ENCODE results near the gene DNASE1.

The DNASE1 gene

DNA sequence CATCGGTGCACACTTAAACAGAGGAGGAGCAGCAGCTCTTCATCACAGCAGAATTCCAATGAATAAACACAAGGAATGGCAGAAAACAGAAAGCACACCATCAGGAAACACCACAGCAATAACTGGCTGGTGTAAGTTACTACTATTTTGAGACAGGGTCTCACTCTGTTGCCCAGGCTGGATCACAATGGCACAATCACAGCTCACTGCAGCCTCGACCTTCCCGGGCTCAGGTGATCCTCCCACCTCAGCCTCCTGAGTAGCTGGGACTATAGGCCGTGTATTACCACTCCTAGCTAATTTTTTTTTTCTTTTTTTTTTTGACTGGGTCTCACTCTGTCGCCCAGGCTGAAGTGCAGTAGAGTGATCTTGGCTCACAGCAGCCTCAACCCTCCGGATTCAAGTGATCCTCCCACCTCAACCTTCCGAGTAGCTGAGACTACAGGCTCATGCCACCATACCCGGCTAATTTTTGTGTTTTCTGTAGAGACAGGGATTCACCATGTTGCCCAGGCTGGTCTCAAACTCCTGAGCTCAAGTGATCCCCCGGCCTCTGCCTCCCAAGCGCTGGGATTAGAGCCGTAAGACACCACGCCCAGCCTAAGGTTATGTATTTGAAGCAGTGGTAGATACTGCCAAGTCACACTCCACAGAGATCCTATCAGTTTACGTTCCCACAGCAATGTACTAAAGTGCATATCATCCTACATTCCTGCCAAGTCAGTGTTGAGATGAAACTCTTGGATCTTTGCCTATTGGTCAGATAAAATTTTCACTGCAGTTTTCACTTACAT is 42.1 kb downstream of the DNASE1 start:
- Histone ChIP-seq H3K4me2 (ENCODE audit: low read length) (peak overlapping the region; percentile 43; the same call in 1 of the 2 replicates), H2AFZ (ENCODE audit: low read depth, low read length) (no peak overlapping the region), H3K79me2 (ENCODE audit: low read length) (peaks cover 87% of the 10 kb centered on the region), H3K4me1 (ENCODE audit: low read length) (peaks cover 16% of the 10 kb centered on the region), H3K9ac (ENCODE audit: low read length) (no peak overlapping the region), H3K27me3 (ENCODE audit: low read depth, low read length) (no peaks in the 10 kb centered on the region), H3K36me3 (replicated peaks; ENCODE audit: low read depth, low read length) (peaks cover 15% of the 10 kb centered on the region), H4K20me1 (ENCODE audit: insufficient read depth, low read length) (peaks cover 7% of the 10 kb centered on the region), H3K9me3 (ENCODE audit: insufficient read depth, low read length) (no peaks in the 10 kb centered on the region), H3K4me3 (ENCODE audit: low read length) (no peak overlapping the region), H3K27ac (ENCODE audit: low read length) (no peak overlapping the region)
- TF ChIP-seq, protein P1, sequence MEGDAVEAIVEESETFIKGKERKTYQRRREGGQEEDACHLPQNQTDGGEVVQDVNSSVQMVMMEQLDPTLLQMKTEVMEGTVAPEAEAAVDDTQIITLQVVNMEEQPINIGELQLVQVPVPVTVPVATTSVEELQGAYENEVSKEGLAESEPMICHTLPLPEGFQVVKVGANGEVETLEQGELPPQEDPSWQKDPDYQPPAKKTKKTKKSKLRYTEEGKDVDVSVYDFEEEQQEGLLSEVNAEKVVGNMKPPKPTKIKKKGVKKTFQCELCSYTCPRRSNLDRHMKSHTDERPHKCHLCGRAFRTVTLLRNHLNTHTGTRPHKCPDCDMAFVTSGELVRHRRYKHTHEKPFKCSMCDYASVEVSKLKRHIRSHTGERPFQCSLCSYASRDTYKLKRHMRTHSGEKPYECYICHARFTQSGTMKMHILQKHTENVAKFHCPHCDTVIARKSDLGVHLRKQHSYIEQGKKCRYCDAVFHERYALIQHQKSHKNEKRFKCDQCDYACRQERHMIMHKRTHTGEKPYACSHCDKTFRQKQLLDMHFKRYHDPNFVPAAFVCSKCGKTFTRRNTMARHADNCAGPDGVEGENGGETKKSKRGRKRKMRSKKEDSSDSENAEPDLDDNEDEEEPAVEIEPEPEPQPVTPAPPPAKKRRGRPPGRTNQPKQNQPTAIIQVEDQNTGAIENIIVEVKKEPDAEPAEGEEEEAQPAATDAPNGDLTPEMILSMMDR (IDR thresholded peaks at IDR 0.05; ENCODE audit: low read depth, low read length) = no peak
- TF ChIP-seq EZH2phosphoT487 (IDR thresholded peaks at IDR 0.05; ENCODE audit: low read depth) = no peak

DNA sequence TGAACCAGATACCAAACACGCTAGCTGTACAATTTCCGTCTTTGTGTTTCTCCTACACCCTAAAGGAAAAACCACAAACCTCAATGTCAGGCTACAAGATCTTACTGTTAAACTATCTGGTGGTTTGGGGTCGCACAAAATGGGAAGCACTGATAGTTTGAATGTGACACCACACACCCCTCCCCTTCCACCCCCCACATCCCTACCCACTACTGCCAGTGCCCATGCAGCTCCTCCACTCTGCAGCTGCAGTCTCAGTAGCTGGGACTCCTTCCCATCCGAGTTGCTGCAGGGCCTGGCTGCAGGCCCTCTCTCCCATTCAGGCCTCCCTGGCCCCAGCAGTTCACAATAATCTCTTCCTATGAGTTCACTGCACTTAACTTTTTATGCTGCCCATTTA is 44.5 kb downstream of the DNASE1 start:
- Histone ChIP-seq H4K20me1 (ENCODE audit: insufficient read depth, low read length) (peaks cover 7% of the 10 kb centered on the region), H3K4me3 (ENCODE audit: low read length) (no peak overlapping the region), H3K27ac (ENCODE audit: low read length) (no peak overlapping the region), H3K27me3 (ENCODE audit: low read depth, low read length) (no peaks in the 10 kb centered on the region), H3K4me2 (ENCODE audit: low read length) (no peak overlapping the region), H3K36me3 (replicated peaks; ENCODE audit: low read depth, low read length) (peaks cover 17% of the 10 kb centered on the region), H3K4me1 (ENCODE audit: low read length) (peaks cover 16% of the 10 kb centered on the region), H3K79me2 (ENCODE audit: low read length) (peaks cover 93% of the 10 kb centered on the region), H2AFZ (ENCODE audit: low read depth, low read length) (no peak overlapping the region), H3K9me3 (ENCODE audit: insufficient read depth, low read length) (no peaks in the 10 kb centered on the region), H3K9ac (ENCODE audit: low read length) (no peak overlapping the region)
- TF ChIP-seq EZH2phosphoT487 (IDR thresholded peaks at IDR 0.05; ENCODE audit: low read depth) = no peak
- TF ChIP-seq, protein P1 (IDR thresholded peaks at IDR 0.05; ENCODE audit: low read depth, low read length) = no peak

DNA sequence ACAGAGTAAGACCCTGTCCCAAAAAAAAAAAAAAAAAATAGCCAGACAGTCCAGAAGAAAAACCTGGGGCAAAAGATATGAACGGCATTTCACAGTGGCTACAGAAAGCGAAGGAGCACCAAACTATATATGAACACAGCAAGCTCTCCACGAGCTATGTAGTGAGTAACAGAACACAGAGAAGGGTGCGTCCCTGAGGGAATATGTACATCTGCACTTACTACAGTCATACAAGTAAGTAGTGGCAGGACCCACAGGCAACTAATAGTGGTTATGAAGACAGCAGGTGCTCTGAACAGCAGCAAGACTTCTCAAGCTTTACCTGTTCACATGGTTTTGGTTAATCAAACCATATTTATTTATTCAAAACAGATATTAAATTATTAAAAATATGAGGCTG is 47.0 kb downstream of the DNASE1 start:
- peaks cover 91% of the 10 kb centered on the region for H3K79me2 ChIP-seq (ENCODE audit: low read length)
- H3K36me3 ChIP-seq (replicated peaks; ENCODE audit: low read depth, low read length) = peaks cover 11% of the 10 kb centered on the region

DNA sequence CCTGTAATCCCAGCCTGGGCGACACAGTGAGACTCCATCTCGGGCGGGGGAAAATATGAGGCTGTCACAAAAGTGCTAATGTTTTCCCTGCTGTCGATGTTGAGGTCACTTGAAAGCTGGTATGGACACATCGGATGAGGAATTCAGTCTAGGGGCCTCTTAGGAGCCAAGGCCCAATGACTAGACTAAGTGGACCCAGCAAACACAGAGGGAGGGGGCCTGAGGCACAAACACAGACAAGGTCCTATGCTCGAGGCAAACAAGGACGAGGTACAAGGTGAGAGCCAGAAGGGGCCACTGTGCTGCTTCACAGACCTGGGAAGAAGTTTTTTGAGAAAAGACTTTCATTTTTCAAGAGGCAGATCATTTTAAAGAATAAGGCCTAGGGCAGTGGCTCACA is 47.6 kb downstream of the DNASE1 start:
- H3K9me3 ChIP-seq (ENCODE audit: insufficient read depth, low read length) = no peaks in the 10 kb centered on the region
- H3K27me3 ChIP-seq (ENCODE audit: low read depth, low read length) = no peaks in the 10 kb centered on the region
- no peak for TF ChIP-seq EZH2phosphoT487 (IDR thresholded peaks at IDR 0.05; ENCODE audit: low read depth)
- TF ChIP-seq, protein P1 (IDR thresholded peaks at IDR 0.05; ENCODE audit: low read depth, low read length) = no peak
- no peaks in the 10 kb centered on the region for H3K4me1 ChIP-seq (ENCODE audit: low read length)
- no peak overlapping the region for H3K9ac ChIP-seq (ENCODE audit: low read length)
- H4K20me1 ChIP-seq (ENCODE audit: insufficient read depth, low read length) = no peaks in the 10 kb centered on the region
- peaks cover 90% of the 10 kb centered on the region for H3K79me2 ChIP-seq (ENCODE audit: low read length)
- peaks cover 11% of the 10 kb centered on the region for H3K36me3 ChIP-seq (replicated peaks; ENCODE audit: low read depth, low read length)
- H2AFZ ChIP-seq (ENCODE audit: low read depth, low read length) = no peak overlapping the region
- H3K27ac ChIP-seq (ENCODE audit: low read length) = no peak overlapping the region
- no peak overlapping the region for H3K4me2 ChIP-seq (ENCODE audit: low read length)
- H3K4me3 ChIP-seq (ENCODE audit: low read length) = no peak overlapping the region

More for the DNA sequence above, 47.0 kb downstream of the DNASE1 start:
- no peak overlapping the region for H3K27ac ChIP-seq (ENCODE audit: low read length)
- H3K9me3 ChIP-seq (ENCODE audit: insufficient read depth, low read length) = no peaks in the 10 kb centered on the region
- TF ChIP-seq EZH2phosphoT487 (IDR thresholded peaks at IDR 0.05; ENCODE audit: low read depth) = no peak
- TF ChIP-seq, protein P1 (IDR thresholded peaks at IDR 0.05; ENCODE audit: low read depth, low read length) = no peak
- H3K9ac ChIP-seq (ENCODE audit: low read length) = no peak overlapping the region
- no peak overlapping the region for H3K4me3 ChIP-seq (ENCODE audit: low read length)
- no peak overlapping the region for H3K4me2 ChIP-seq (ENCODE audit: low read length)
- H3K27me3 ChIP-seq (ENCODE audit: low read depth, low read length) = no peaks in the 10 kb centered on the region
- H3K4me1 ChIP-seq (ENCODE audit: low read length) = peaks cover under 1% of the 10 kb centered on the region
- H4K20me1 ChIP-seq (ENCODE audit: insufficient read depth, low read length) = no peaks in the 10 kb centered on the region
- H2AFZ ChIP-seq (ENCODE audit: low read depth, low read length) = no peak overlapping the region
